T-helper 1 cell treated with Interleukin-12 subunit alpha and Interleukin-12 subunit beta and Interleukin-4 antibody, amounts not matched to agents 30 μg/mL and 1 μg/mL, for 36 hours (primary cell): ENCODE measurements around the gene USHBP1.
"Not testable (repeated sequence)": the region's sequence is repeated elsewhere in the genome, so short reads cannot be mapped to it uniquely, and the experiment has no call there.

Experiments
- H3K27ac Mint-ChIP-seq: one replicate; pipeline ENCODE4 v1.8.0; 2021; ENCODE audit warnings: mild to moderate bottlenecking, mixed read lengths
- H3K27me3 Mint-ChIP-seq: one replicate; pipeline ENCODE4 v1.8.0; 2021; ENCODE audit warnings: low read depth, mixed read lengths
- H3K36me3 Mint-ChIP-seq: one replicate; pipeline ENCODE4 v1.8.0; 2021; ENCODE audit warnings: low read depth, mixed read lengths
- H3K4me1 Mint-ChIP-seq: one replicate; pipeline ENCODE4 v1.8.0; 2021; ENCODE audit warnings: low read depth, mixed read lengths
- H3K4me3 Mint-ChIP-seq: one replicate; pipeline ENCODE4 v1.8.0; 2021; ENCODE audit warnings: mild to moderate bottlenecking, moderate library complexity, mixed read lengths
- H3K9me3 Mint-ChIP-seq: one replicate; pipeline ENCODE4 v1.8.0; 2021; ENCODE audit warnings: mixed read lengths

The USHBP1 gene

DNA sequence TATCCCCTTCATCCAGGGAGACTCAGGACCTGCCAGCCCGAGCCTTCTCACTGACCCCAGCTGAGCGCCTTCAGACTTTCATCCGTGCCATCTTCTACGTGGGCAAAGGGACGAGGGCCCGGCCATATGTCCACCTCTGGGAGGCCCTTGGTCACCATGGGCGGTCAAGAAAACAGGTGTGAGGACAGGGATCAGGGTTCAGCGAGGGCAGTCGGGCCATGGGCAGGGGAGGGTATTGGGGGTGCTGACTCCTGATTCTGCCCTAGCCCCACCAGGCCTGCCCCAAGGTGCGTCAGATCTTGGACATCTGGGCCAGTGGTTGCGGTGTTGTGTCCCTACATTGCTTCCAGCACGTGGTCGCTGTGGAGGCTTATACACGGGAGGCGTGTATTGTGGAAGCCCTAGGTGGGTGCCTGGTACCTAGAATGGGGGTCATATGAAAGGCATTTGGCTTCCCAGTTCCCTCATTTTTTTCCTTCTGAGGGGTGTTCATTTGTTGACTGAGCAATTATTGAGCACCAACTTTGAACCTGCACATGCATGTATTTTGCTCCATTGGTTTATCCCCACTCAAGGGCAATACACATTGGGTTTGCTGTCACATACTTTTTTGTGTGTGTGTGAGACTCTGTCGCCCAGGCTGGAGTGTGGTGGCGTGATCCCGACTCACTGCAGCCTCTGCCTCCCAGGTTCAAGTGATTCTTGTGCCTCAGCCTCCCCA is 21.0 kb upstream of the USHBP1 start:
- no peak overlapping the region for H3K27ac Mint-ChIP-seq
- no peak overlapping the region for H3K4me3 Mint-ChIP-seq
- H3K36me3 Mint-ChIP-seq, result no peaks in the 10 kb centered on the region
- peaks cover 8% of the 10 kb centered on the region for H3K4me1 Mint-ChIP-seq
- H3K9me3 Mint-ChIP-seq, result no peaks in the 10 kb centered on the region
- no peaks in the 10 kb centered on the region for H3K27me3 Mint-ChIP-seq

DNA sequence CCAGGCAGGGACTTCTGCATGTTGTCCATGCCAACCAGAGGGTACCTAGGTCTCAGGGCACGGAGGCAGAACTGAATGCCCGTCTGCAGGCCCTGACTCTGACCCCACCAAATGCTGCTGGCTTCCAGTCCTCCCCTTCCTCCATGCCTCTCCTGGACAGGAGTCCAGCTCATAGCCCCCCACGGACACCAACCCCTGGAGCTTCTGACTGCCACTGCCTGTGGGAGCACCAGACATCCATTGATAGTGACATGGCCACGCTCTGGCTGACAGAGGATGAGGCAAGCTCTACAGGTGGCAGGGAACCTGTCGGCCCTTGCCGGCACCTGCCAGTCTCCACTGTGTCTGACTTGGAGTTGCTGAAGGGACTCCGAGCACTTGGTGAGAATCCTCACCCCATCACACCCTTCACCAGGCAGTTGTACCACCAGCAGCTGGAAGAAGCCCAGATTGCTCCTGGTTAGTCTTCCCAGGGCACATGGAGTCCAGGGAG is 19.0 kb upstream of the USHBP1 start:
- Mint-ChIP-seq H3K36me3 (no peaks in the 10 kb centered on the region), H3K27me3 (no peaks in the 10 kb centered on the region), H3K4me3 (no peak overlapping the region), H3K27ac (no peak overlapping the region), H3K9me3 (no peaks in the 10 kb centered on the region), H3K4me1 (peaks cover 10% of the 10 kb centered on the region)

DNA sequence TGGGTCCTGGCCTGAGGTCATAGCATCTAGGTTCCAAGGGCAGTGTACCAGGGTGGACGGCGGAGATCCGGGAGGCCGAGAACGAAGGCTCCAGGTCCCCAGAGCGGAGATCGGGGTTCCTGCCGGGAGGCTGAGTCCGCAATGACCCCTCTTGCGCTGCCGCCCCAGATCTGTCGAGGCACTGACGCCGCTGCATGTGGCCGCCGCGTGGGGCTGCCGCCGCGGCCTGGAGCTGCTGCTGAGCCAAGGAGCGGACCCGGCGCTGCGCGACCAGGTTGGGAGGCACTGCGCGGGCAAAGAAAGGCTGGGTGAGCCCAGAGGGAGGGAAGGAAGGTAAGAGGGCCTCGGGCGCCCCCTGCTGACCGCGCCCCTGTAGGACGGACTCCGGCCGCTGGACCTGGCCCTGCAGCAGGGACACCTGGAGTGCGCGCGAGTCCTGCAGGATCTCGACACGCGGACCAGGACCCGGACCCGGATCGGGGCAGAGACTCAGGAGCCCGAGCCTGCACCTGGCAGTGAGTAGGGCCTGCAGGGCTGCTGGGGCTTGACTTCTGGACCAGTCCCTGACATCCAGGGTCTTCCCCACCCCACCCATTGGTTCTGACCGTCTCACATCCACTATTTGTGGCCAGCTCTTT is 18.1 kb upstream of the USHBP1 start:
- no peaks in the 10 kb centered on the region for H3K9me3 Mint-ChIP-seq
- peak overlapping the region; percentile 77 for H3K4me3 Mint-ChIP-seq
- H3K36me3 Mint-ChIP-seq, result peaks cover under 1% of the 10 kb centered on the region
- no peak overlapping the region for H3K27ac Mint-ChIP-seq
- H3K4me1 Mint-ChIP-seq, result peaks cover 10% of the 10 kb centered on the region
- H3K27me3 Mint-ChIP-seq, result no peaks in the 10 kb centered on the region

DNA sequence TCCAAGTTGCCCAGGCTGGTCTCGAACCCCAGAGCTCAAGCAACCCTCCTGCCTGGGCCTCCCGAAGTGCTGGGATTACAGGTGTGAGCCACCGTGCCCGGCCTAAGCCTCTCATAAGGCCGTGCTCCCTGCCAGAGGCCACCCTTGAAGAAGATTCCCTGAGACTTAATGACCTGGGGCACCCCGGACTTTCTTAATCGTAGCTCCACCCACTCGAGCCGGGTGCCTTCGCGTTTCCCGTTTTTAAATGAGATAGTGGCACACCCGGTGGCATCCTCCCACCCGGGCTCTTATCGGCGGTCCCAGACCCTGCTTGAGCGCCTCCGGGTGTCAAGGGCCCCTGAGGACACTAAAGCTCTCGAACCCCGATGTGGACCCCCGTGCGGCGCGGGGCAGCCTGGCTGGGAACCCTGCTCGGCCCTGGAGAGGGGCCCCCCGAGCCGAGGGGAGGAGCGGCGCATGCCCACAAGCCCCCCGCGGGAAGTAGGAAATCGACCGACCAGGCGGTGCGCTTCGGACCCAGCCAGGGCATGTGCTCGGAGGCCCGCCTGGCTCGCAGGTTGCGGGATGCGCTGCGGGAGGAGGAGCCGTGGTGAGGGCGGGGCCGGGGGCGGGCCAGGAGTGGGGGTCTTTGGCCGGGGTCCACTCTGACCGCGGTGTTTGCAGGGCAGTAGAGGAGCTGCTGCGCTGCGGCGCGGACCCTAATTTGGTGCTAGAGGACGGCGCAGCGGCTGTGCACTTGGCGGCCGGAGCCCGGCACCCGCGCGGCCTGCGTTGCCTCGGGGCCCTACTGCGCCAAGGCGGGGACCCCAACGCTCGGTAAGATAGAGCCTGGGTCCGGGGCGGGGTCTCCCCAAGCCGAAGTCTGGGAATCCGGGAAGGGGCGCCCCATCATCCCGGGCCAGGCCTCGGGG is 17.1 kb upstream of the USHBP1 start, which contains the start of gene ANKLE1:
ANKLE1 (plus strand) TSS at position 511 of the 914 bp plus-strand sequence; CDS start at position 531, 20 bp downstream.
- peak within 1 kb of the TSS; percentile 9 for H3K27ac Mint-ChIP-seq
- peaks cover 5% of the 10 kb centered on the region for H3K36me3 Mint-ChIP-seq
- H3K4me3 Mint-ChIP-seq, result peak within 1 kb of the TSS; percentile 77
- peaks cover 10% of the 10 kb centered on the region for H3K4me1 Mint-ChIP-seq
- H3K9me3 Mint-ChIP-seq, result no peaks in the 10 kb centered on the region
- no peaks in the 10 kb centered on the region for H3K27me3 Mint-ChIP-seq

- Mint-ChIP-seq H3K36me3 (peaks cover 8% of the 10 kb centered on the region), H3K9me3 (no peaks in the 10 kb centered on the region)
Measured at GRCh38 chr19:17279436-17279835, 14.9 kb upstream of the USHBP1 start.

DNA sequence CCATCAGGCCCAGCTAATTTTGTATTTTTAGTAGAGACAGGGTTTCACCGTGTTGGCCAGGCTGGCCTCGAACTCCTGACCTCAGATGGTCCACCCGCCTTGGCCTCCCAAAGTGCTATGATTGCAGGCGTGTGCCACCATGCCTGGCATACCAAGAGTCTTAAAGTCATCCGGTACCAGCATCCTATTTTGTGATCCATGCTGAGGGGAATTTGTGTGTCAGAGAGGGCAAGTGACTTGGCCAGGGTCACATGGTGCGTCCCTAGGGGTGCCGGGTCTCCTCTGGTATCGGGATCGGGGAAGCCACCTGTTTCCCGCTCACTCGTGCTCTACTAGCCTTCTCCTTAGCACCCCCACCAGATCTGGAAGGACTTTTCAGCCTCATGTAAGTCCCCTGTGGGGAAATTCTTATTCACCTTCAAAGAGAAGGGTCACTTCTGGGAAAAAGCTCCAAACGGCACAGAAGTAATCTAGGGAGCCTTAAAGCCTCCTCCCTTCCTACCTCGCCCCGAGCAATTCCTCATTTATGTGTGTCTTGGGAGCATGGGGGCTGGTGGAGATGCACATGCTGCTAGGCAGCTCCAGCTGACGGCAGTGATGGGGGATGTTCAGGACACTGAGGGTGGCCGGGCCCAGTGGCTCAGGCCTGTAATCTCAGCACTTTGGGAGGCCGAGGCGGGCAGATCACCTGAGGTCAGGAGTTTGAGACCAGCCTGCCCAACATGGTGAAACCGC is 11.1 kb upstream of the USHBP1 start:
- H3K4me3 Mint-ChIP-seq, result no peak overlapping the region
- no peaks in the 10 kb centered on the region for H3K27me3 Mint-ChIP-seq
- peaks cover 8% of the 10 kb centered on the region for H3K36me3 Mint-ChIP-seq
- no peak overlapping the region for H3K27ac Mint-ChIP-seq
- H3K9me3 Mint-ChIP-seq, result no peaks in the 10 kb centered on the region
- H3K4me1 Mint-ChIP-seq, result peaks cover 3% of the 10 kb centered on the region

More at GRCh38 chr19:17279436-17279835, 14.9 kb upstream of the USHBP1 start:
- no peak overlapping the region for H3K4me3 Mint-ChIP-seq
- H3K4me1 Mint-ChIP-seq, result peaks cover 10% of the 10 kb centered on the region
- no peaks in the 10 kb centered on the region for H3K27me3 Mint-ChIP-seq
- H3K27ac Mint-ChIP-seq, result no peak overlapping the region

- H3K4me1 Mint-ChIP-seq, H3K27ac Mint-ChIP-seq, H3K27me3 Mint-ChIP-seq, H3K9me3 Mint-ChIP-seq, H3K4me3 Mint-ChIP-seq: not testable (repeated sequence)
- H3K36me3 Mint-ChIP-seq, result peaks cover 13% of the 10 kb centered on the region
Measured at GRCh38 chr19:17274892-17275291, 10.3 kb upstream of the USHBP1 start.

DNA sequence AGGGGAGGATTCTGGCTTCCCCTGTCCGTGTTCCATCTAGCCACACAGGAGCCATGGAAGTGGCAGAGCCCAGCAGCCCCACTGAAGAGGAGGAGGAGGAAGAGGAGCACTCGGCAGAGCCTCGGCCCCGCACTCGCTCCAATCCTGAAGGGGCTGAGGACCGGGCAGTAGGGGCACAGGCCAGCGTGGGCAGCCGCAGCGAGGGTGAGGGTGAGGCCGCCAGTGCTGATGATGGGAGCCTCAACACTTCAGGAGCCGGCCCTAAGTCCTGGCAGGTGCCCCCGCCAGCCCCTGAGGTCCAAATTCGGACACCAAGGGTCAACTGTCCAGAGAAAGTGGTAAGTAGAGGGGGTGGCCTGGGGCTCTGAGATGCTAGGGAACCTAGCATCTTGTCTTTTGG is 4.2 kb upstream of the USHBP1 start:
- Mint-ChIP-seq H3K9me3 (no peaks in the 10 kb centered on the region), H3K36me3 (peaks cover 7% of the 10 kb centered on the region), H3K27me3 (no peaks in the 10 kb centered on the region), H3K27ac (no peak overlapping the region), H3K4me1 (peaks cover 13% of the 10 kb centered on the region), H3K4me3 (no peak overlapping the region)

DNA sequence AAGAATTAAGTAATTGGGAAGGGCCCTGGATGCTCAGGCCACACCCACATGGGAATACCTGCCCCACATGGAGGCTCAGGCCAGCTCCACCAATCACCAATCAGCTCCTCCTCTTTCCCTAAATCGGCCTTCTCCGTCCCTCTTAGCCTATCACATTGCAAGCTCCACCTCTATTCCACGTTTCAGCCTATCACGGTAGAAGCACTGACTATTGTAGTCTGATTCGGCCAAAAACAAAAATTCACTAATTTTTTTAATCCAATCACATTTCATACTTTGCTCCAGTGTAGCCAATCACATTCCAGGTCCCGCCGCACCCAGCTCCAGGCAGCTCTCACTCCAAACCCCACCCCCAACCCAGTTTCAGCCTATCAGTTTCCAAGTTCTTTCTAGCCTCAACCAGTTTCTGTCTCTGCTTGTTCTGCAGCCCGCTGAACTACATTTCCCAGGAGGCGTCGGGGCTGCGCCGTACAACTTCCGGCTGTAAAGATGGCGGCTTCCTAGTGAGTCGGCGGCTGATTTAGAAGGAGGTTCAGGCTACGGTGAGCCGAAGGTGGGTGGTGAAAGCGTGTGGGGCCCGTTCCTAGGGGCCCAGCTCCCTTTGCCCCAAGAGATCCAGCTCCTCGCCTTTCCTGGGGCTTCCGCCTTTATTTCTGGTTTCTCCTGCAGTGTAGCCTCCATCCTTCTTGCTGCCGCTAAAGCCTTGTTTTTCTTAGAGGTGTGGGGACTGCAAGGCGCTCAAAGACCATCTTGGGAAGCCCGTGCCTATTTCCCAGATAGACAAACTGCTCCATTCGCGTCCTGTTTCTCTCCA is 2.6 kb upstream of the USHBP1 start, which contains the start of gene BABAM1:
BABAM1 (plus strand) TSS at position 469 of the 814 bp plus-strand sequence. CDS start 1,364 bp downstream, outside the sequence.
- peaks cover 7% of the 10 kb centered on the region for H3K36me3 Mint-ChIP-seq
- H3K9me3 Mint-ChIP-seq, result no peaks in the 10 kb centered on the region
- H3K27me3 Mint-ChIP-seq, result no peaks in the 10 kb centered on the region
- peak within 1 kb of the TSS; percentile 76 for H3K4me3 Mint-ChIP-seq
- peaks cover 13% of the 10 kb centered on the region for H3K4me1 Mint-ChIP-seq
- H3K27ac Mint-ChIP-seq, result peak within 1 kb of the TSS; percentile 78

DNA sequence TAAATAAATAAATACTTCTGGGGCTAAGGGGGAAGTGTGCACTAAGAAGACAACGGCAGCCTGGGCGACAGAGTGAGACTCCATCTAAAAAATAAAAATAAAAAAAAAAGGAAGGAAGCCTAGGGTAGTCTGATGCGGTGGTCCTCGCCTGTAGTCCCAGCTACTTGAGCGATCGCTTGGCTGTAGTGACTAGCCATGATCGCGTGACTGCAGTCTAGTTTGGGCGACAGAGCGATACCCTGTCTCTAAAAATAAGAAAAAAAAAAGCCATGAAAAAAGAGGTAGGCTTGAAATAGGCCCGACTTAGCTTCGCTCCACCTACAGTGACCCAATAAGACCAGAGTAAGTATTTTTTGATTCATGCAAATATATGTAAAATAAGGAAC is 2.0 kb upstream of the USHBP1 start:
- Mint-ChIP-seq H3K4me3 (peak overlapping the region; percentile 76), H3K9me3 (no peaks in the 10 kb centered on the region), H3K27me3 (no peaks in the 10 kb centered on the region), H3K27ac (peak overlapping the region; percentile 78), H3K36me3 (peaks cover 7% of the 10 kb centered on the region), H3K4me1 (peaks cover 13% of the 10 kb centered on the region)

GRCh38 chr19:17266026-17266425 is 1.5 kb upstream of the USHBP1 start:
- Mint-ChIP-seq H3K27me3 (no peaks in the 10 kb centered on the region), H3K36me3 (peaks cover 7% of the 10 kb centered on the region), H3K9me3 (no peaks in the 10 kb centered on the region), H3K27ac (no peak overlapping the region), H3K4me3 (no peak overlapping the region), H3K4me1 (peaks cover 13% of the 10 kb centered on the region)

DNA sequence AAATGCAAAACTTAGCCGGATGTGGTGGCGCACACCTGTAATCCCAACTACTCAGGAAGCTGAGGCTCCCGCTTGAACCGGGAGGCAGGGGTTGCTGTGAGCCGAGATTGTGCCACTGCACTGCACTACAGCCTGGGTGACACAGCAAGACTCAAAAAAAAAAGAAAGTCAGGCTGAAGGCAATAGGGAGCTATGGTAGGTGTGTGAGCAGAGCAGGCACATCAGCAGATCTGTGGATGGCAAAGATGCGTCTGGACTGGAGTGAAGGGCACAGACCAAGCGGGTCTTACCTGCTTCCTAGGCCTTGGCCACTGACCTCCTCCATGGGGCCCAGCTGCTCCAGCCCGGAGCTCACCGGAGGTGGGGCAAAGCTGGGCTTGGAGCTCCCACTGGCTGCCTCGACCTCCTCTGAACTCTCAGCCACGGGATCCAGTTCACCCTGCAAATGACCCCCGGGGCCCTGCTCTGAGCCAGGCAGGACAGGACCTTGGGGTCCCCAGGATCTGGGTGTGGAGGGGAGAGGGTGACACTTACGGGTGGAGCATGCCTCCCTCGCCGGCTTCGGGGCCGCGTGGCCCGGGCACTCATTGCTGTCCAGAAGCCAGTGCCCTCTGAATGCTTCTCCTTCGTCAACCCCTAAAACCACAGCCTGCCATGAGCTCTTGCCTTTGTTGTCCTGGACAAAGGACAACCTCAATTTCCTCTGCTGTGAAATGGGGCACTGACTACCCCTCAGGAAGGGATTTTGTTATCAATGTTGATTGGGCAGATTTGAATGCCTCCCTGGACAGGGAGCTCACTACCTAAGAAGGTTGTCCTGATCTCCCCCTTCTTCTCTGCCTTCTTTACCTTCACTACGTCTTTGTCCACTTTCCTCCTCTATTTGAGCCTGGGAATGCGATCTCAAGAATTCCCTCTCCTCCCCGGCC is 569 bp downstream of the USHBP1 start:
- Mint-ChIP-seq H3K4me1 (peaks cover 16% of the 10 kb centered on the region), H3K27me3 (peaks cover 4% of the 10 kb centered on the region), H3K36me3 (no peaks in the 10 kb centered on the region), H3K9me3 (no peaks in the 10 kb centered on the region), H3K27ac (peak overlapping the region; percentile 61), H3K4me3 (no peak overlapping the region)
